Fibroblast of skin of left biceps (primary cell): ENCODE data around the gene CTXN1.
"Not testable (repeated sequence)": the region's sequence is repeated elsewhere in the genome, so short reads cannot be mapped to it uniquely, and the experiment has no call there.

Experiments
- DNase-seq, 2 experiments: peaks; one replicate each; pipeline ENCODE4 v3.0.0-alpha.2; 2013; ENCODE audit warnings: low read depth in 2 of 2

CTXN1 gene

GRCh38 chr19:7900401-7900870 is 25.5 kb downstream of the CTXN1 start:
- no peak for DNase-seq

- DNase-seq, result no peak
Observed at GRCh38 chr19:7899751-7900378, 26.1 kb downstream of the CTXN1 start.

GRCh38 chr19:7898967-7899366 is 27.0 kb downstream of the CTXN1 start:
- DNase-seq, result no peak

- DNase-seq, result no peak
Observed at GRCh38 chr19:7897292-7897691, 28.6 kb downstream of the CTXN1 start.

GRCh38 chr19:7895565-7895964 is 30.4 kb downstream of the CTXN1 start:
- no peak for DNase-seq

- DNase-seq, result no peak
Observed at GRCh38 chr19:7894612-7895309, 31.2 kb downstream of the CTXN1 start.

- not testable (repeated sequence) for DNase-seq
Observed at GRCh38 chr19:7893362-7894101, 32.4 kb downstream of the CTXN1 start.

- DNase-seq, result no peak
Observed at GRCh38 chr19:7888826-7889217, 37.1 kb downstream of the CTXN1 start.

- DNase-seq, result peak in 1 of 2 experiments; percentile 28
Observed at GRCh38 chr19:7888145-7888825, 37.6 kb downstream of the CTXN1 start, which contains the start of gene LRRC8E. TSS of gene LRRC8E (plus strand) at chr19:7888510. CDS start at chr19:7895604, 7,094 bp downstream.

GRCh38 chr19:7887408-7888144 is 38.4 kb downstream of the CTXN1 start:
- no peak for DNase-seq

GRCh38 chr19:7885818-7886217 is 40.1 kb downstream of the CTXN1 start:
- no peak for DNase-seq

- no peak for DNase-seq
Observed at GRCh38 chr19:7883796-7884570, 42.0 kb downstream of the CTXN1 start.

- no peak for DNase-seq
Observed at GRCh38 chr19:7883105-7883504, 42.8 kb downstream of the CTXN1 start.

GRCh38 chr19:7881910-7882309 is 44.0 kb downstream of the CTXN1 start:
- no peak for DNase-seq

- DNase-seq, result no peak
Observed at GRCh38 chr19:7879836-7880235, 46.1 kb downstream of the CTXN1 start.

GRCh38 chr19:7879111-7879807 is 46.7 kb downstream of the CTXN1 start:
- DNase-seq, result no peak

GRCh38 chr19:7877249-7877836 is 48.6 kb downstream of the CTXN1 start:
- no peak for DNase-seq

GRCh38 chr19:7874897-7875273 is 51.0 kb downstream of the CTXN1 start:
- no peak for DNase-seq
